NCI-H1694 (cell line): ENCODE results near the gene LDHA.

Experiments
- DNase-seq: peaks from one replicate; lab custom pipeline; 2025; lab: John Stamatoyannopoulos, UW

The LDHA gene

DNA sequence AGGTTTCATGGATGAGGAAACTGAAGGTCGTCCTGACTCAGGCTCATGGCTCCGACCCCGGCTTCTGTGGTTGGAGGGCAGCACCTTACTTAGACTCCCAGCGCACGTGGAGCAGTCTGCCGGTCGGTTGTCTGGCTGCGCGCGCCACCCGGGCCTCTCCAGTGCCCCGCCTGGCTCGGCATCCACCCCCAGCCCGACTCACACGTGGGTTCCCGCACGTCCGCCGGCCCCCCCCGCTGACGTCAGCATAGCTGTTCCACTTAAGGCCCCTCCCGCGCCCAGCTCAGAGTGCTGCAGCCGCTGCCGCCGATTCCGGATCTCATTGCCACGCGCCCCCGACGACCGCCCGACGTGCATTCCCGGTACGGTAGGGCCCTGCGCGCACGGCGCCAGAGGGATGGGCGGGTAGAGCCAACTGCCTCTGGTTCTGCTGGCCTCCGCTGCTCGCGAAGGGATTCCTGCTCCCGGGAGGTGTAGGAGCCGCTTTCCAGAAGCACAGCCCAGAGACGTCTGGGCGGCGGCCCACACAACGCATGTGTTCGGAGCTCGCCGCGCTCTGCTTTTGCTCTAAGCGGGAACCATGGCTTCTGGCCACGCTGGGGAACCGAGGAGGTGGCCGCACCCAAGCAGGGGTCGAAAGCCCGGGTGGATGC lies at the start of gene LDHA:
Gene LDHA (plus strand): TSS at position 289 of the 653 bp plus-strand sequence. CDS start 2,280 bp downstream, outside the sequence.
- DNase-seq: peak; percentile 76

- no peak for DNase-seq
Measured at GRCh38 chr11:18347471-18348125, 46.8 kb upstream of the LDHA start.

GRCh38 chr11:18352581-18352980 lies 41.8 kb upstream of the LDHA start:
- no peak for DNase-seq

GRCh38 chr11:18358646-18359045 lies 35.7 kb upstream of the LDHA start:
- DNase-seq: no peak

GRCh38 chr11:18361154-18361553 lies 33.2 kb upstream of the LDHA start:
- no peak for DNase-seq

- DNase-seq: no peak
Measured at GRCh38 chr11:18364495-18365073, 29.8 kb upstream of the LDHA start.

- no peak for DNase-seq
Measured at GRCh38 chr11:18365741-18366140, 28.6 kb upstream of the LDHA start.

DNA sequence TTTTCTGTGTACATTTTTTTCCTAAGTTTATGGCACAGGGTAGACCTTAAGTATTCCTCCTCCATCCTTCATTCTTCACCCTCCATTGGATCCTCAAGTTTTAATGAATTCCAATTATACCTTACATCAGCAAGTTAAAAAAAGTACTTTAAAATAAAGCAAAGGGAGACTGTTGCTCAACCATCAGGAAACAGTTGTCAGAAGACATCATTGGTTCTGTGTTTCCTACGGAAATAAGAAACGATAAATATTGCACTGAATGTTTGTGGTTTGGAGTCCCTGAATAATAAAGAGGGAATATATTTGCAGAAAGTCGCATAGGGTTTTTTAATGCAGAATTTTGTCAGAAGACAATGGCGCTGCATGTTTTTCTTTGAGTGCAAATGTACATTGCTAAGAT lies 28.1 kb upstream of the LDHA start:
- DNase-seq: no peak

GRCh38 chr11:18367431-18367830 lies 26.9 kb upstream of the LDHA start:
- no peak for DNase-seq

DNA sequence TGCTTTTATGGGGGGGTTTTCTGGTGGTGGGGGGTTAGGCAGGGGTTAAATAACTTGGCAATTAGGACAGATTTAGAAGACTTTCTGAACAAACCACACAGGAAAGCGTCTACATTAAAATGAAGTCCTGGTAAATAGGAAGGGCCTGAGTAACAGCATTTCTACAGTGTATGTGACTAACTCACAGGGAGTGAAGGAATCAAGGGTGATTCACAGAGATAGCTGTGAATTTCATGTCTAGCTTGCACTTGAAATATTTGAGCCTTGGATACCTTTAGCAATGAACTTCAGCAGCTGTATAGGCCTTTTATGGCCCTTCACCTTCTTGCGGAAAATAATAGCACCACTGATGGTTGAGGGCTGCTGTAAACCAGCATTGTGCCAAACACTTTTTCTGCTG lies 26.1 kb upstream of the LDHA start:
- DNase-seq: no peak

DNA sequence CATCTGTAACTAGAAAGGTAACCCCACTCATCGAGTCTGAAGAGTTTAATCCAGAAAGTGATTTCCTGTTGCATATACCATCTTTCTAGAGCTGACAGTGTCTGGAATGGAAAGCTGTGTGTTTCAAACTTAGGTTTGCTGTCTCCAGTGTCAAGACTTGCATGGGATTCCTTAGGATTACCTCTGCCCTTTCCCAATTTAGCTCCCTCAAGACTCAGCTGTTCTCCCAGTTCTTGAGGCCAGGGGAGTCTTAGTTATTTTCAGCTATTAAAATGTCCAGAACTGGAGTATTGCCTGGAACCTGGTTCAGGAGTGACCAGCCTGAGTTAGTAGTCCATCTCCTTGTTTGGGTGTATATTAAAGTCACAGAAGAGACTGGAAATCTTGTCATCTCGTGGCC lies 25.0 kb upstream of the LDHA start:
- no peak for DNase-seq

GRCh38 chr11:18371279-18371678 lies 23.1 kb upstream of the LDHA start:
- DNase-seq: no peak

DNA sequence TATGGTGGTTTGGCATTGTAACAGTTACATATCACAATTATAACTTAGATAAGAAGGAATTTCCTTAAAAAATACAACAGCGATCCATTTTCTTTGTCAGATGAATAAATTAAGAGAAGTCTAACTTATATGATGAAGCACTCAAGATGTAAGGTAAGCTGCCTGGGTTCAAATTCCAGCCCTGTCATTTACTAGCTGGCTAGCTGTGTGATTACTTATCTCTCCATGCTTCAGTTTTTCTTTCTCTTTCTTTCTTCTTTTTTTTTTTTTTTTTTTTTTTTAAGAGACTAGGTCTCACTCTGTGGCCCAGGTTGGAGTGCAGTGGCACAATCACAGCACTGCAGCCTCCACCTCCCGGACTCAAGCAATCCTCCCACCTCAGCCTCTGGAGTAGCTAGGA lies 22.2 kb upstream of the LDHA start:
- no peak for DNase-seq

DNA sequence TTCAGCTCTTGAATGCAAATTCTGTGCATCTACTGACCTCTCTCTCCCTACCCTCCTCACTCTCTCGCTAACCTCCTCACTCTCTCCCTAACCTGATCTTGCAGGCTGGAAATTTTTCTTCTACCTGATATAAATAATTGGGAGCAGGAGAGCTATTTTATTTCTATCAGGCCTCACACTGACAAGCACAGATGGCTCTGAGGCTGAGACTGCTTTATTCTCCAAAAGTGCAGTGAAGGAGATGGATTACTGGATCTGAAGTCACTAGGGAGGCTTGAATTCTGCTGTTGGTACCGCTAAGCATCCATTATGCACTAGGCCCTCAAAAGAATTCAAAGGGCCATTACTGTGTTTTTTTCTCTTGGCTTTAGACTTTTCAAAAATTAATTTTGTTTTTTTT lies 19.4 kb upstream of the LDHA start:
- no peak for DNase-seq

- DNase-seq: no peak
Measured at GRCh38 chr11:18375941-18376340, 18.4 kb upstream of the LDHA start.

- no peak for DNase-seq
Measured at GRCh38 chr11:18379201-18379600, 15.2 kb upstream of the LDHA start.

- peak; percentile 63 for DNase-seq
Measured at GRCh38 chr11:18383388-18384156, 10.8 kb upstream of the LDHA start.

- no peak for DNase-seq
Measured at GRCh38 chr11:18384157-18384641, 10.2 kb upstream of the LDHA start.

DNA sequence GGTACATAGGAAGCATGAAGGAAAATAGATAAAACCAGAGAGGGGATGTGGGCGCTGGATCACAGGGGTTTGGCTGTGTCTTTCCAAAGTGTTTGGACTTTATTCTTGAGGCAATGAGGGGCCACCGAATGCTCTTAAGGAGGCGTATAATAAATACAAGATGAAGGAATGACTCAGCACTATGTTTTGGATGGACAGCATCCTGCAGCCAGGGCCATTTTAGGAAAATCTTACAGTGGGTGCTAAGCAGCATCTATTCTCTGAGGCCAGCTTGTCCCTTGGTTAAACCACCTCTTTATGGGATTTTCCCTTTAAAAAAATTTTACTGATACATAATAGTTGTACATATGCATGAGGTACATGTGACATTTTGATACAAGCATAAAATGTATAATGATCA lies 4.3 kb upstream of the LDHA start:
- DNase-seq: no peak

GRCh38 chr11:18392434-18393321 lies 1.7 kb upstream of the LDHA start:
- no peak for DNase-seq

GRCh38 chr11:18393581-18394274 lies 635 bp upstream of the LDHA start:
- DNase-seq: no peak
